HG03432 (cell line): ENCODE measurements around the gene RHEBL1.
"Not testable (repeated sequence)": the region's sequence is repeated elsewhere in the genome, so short reads cannot be mapped to it uniquely, and the experiment has no call there.

Source experiments
- ATAC-seq: cut with Tn5 transposase; IDR thresholded peaks from one replicate; pipeline ENCODE4 v1.9.1; 2021; ENCODE audit warnings: mild to moderate bottlenecking, moderate library complexity; ENCODE audit not compliant: unreplicated experiment

Gene RHEBL1

DNA sequence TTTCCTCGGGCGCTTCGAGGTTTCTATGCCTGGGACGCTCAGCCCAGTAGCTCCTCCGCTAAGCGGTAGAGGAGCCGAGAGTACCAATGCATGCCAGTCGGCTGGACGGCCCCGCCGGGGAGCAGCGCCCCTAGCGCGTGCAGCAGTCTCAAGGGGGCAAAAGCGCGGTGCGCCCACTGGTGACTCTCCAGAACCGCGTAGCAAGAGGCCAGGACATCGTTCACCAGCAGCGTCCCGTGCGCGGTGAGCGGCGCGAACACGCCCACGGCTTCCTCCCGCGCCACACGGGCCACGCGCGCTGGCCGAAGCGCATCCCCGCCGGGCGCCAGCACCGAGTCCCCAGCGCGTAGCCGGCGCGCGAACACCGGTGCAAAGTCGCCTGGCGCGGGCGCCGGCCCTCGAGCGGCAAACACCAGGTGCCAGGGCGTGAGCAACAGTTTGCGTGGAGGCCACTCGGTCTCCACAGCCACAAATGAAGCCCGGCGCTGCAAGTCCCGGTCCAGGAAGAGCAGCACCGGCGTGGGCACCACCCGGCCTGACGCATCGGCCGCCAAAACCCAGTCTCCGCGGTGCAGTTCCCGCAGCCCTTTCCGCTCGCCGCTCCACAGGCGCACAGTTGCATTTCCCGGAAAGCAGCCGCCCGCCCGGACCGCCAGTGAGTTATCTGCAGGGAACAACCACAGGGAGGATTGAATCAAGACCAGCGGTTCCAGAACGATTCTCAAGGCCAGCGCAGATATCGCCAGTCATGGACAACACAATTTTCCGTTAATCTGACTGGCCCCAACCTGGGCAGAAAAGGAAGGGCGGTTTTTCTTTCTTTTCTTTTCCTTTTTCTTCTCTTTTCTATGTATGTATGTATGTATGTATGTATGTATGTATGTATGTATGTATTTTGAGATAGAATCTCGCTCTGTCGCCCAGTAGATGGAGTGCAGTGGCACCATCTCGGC is 20.3 kb upstream of the RHEBL1 start:
- no peak for ATAC-seq

DNA sequence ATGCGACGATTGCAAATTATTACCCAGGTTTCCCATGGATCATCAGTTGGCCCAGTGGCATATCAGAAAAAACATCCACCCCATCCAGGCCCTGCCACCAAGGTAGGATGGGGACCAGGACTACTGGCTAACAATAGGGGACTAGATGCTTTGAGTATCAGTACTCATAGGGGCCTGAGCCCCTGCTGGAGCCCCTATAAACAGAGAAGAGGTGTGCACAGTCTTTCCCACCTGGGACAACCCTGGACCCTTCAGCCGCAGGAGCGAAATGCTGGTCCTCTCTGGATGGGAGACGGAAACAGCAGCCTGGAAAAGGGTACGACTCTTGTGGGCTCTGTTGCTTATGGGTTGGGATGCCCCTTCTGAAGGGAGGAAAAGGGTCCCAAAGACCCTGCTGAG is 19.2 kb upstream of the RHEBL1 start:
- ATAC-seq, result no peak

DNA sequence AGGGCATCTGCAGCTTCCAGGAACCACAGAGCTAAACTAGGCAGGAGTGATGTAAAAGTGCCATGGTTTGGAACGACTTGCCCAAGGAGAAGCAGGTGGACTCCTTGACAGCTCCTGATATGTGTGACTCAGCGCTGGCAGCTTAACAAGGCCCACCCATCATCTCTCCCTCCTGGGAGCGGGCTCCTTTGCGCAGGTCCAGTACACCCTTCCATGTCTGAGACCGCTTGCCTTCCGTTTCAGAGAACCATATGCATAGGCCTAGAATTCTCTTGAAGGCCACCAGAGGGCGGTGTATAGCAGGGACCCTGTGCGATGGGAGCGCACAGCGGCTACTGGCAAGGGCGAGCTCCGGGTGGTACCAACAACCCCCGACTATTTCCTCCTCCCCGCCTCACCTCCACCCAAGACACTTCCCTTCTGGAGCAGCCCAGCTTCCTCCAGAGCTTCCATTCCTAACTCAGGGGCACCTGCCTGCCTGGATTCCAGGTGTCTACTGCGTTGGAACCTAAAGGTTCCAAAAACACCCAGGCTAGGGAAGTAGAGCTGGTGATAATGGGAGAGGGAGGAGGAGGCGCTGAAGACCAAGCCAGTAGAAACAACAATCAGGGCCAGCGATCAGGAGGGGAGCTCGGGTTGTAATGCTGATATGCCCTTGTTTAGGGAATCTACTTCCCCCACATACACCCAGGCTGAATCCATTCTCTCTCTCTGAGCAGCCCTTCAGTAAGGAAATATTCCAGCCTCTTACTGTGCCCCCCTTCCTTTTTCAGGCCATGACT is 18.6 kb upstream of the RHEBL1 start:
- peak; percentile 83 for ATAC-seq

DNA sequence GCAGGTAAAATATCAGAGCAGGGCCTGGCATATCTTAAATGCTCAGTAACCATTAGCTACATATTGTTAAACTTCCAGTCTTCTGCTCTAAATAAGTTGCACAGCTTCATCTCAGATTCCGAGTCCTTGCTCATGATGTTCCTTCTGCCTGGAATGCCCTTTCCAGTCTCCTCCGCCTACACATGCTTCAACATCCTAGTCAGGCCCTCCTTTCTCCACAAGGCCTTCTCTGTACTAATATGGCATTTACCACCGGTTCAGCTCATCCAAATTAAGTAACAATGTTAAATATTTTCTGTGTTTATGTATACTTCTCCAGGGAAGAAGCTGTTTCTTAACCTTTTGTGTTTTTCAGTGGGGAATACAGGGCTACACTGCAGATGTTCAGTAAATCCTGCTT is 16.3 kb upstream of the RHEBL1 start:
- ATAC-seq, result no peak

DNA sequence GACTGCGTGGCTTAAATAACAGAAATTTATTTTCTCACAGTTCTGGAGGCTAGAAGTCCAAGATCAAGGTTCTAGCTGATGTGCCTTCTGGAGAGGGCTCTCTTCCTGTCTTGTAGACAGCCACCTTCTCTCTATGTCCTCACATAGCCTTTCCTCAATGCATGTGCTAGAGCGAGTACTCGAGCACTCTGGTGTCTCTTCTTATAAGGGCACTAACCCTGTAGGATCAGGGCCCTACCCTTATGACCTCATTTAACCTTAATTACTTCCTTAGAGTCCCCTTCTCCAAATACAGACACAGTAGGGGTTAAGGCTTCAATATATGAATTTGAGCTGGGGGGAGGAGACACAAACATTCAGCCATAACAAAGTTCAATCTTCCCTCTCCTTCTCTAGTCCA is 14.7 kb upstream of the RHEBL1 start:
- ATAC-seq, result no peak

DNA sequence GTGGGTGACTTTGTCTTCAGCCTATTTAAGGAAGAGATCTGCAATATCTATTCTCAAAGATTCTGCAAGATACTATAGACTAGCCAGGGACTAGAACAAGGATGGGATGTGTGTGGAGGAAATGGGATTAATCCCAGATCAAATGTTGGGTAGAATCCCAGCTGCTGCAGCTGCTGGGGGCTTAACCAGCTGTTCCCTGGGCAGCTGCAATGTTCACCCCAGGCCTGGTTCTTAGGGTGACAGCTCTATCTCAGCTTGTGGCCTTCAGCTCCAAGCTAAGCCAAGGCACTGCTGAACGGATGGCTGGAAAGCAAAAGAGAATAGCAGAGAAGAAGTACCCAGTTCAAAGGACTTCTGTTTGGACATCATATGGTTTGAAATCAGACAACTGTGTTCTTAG is 10.0 kb upstream of the RHEBL1 start:
- ATAC-seq, result no peak

DNA sequence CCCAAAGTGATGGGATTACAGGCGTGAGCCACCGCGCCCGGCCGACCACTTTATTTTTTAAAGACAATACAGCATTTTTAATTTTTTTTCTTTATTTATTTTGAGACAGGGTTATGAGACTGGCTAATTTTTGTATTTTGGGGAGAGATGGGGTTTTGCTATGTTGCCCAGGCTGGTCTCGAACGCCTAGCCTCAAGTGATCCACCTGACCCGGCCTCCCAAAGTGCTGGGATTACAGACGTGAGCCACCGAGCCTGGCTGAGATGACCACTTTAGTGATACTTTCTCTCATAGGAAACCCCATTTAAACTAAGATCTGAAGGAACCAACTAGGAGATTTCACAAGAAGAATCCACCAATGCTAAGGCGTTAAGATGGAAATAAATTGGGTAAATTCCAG is 1.2 kb upstream of the RHEBL1 start:
- no peak for ATAC-seq

DNA sequence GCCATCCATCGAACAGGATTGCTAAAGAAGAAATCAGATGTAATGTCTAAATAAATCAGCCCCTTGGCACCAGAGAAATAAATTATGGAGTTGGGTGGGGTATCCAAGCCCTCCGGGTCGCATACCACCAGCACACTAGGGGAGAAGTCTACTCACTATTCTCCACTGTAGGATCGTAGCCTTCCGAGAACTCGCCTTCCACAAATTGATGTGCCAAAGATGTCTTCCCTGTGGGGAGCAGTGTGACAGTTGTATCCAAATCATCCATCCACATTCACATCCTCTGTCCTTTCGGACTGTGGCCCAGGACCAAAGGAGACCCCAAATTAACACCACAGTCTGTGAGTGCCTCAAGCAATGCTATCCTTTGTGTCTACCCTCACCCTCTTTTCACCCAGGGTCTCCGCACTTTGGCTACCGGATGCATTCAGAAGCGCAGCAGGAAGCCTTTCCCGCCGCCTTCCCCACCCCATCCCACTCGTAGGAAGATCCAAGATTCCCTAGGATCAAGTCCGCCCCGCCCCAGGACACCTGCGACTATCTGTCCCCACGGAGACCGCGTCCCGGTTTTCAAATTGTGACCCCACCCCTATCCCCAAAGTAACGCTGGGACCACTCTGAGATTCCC is 786 bp downstream of the RHEBL1 start:
- no peak for ATAC-seq

DNA sequence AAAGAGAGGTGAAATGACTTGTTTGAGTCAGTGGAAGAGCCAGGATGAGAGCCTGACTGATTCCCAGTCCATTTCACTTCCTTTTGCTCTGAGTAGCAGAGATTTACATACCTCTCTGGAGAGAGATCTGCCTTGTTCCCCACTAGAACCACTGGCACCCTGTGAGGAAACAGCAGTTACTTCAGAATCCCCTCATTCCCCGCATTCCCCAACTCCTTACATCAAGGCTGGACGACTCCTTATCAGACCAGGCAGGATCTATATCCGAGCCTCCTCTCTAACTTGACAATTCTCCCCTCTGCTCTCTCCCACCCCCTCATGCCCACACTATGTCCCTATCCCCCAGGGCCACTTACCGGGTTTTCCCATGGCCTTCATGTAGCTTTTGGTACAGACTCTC is 3.7 kb downstream of the RHEBL1 start:
- no peak for ATAC-seq

DNA sequence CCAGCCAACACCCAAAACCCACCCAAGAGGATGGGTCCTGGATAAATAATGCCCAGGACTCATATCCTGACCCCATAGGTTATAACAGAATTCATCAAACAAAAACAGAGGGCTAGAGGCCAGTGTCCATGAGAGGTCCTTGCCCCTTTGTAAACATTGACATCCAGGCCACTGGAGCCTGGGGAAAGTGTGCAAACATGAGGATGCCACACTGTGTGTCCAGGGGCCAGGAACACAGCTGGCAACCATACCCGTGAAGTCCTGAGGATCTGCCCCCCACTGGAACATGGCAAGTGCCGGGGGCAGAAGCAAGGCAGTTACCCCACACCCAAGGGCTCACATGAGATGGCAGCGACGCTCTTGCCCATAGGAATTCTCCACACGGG is 5.0 kb downstream of the RHEBL1 start:
- ATAC-seq, result no peak

DNA sequence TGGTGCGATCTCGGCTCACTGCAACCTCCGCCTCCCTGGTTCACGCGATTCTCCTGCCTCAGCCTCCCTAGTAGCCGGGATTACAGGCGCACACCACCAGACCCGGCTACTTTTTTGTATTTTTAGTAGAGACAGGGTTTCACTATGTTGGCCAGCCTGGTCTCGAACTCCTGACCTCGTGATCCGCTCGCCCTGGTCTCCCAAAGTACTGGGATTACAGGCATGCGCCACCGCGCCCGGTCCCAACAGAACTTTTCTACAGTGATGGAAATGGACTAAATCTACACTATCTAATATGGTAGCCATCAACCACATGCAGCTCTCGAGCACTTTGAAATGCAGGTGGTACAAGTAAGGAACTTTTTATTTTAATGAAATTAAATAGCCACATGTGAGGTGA is 7.9 kb downstream of the RHEBL1 start:
- ATAC-seq, result not testable (repeated sequence)

DNA sequence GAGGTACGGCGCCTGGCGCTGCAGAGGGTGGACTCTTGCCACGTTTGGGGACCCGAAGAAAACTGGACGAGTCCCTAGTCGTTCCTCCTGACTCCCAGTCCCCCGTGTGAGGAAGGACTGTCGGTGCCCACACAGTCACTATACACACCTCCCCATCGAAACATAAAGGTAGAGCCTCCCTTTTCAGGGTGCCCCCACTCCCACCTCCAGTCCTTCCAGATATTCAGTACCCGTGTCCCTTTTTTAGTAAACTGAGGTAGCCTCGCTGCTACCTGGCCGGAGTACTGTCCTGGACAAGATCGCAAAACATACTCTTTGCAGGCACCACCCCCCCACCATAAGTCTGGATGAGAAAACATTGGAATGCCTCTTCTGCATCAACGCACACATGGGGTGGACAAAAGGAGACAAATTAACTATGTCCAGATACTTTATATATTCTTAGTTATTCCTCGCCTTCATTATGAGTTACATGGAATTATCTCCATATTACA is 8.6 kb downstream of the RHEBL1 start:
- ATAC-seq, result peak; percentile 1

DNA sequence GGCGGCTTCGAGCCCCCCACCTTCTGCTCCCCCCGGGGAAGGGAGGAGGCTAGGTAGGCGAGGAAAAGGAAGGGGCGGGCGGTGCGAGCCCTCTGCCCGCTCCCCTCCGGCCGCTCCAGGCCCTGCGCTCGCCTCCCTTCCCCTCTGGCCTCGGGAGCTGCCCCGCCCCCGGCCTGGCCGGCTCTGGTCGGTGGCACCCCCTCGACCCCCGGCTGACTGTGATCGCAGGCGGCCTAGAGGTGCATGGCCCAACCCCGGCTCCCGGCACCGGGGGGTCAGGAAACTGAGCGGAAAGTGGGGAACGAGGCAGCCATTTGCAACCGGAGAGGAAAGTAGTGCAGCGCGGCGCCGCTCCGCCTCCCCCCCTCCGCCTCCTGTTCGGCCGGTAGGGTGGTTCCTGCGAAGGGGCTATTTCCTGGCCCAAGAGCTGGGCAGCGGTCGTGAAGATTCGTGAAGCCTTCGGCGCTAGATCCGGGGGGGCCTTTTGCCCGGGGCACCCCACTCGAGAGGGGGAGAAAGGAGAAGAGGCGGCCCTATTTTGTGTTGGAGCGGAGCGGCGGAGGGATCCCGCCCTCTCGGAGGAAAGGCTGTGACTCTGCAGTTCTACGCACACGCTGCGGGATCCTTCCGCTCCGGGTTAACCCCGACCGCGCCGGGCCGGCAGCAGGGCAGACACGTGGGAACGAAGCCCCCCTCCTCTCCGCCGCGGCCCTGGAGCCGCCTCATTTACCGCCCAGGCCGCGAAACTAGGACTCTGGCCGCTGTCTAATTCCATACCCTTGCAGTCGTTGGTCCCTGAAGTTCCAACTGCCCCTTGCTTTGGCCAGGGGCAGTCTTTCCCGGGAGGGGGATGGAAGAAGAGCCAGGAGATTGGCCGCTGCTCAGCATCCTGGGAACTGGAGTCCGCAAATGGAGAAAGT is 9.3 kb downstream of the RHEBL1 start, which contains the start of gene KMT2D:
KMT2D (minus strand) TSS at position 558 of the 920 bp plus-strand sequence. CDS start 5,470 bp downstream, outside the sequence.
- peak; percentile 65 for ATAC-seq

DNA sequence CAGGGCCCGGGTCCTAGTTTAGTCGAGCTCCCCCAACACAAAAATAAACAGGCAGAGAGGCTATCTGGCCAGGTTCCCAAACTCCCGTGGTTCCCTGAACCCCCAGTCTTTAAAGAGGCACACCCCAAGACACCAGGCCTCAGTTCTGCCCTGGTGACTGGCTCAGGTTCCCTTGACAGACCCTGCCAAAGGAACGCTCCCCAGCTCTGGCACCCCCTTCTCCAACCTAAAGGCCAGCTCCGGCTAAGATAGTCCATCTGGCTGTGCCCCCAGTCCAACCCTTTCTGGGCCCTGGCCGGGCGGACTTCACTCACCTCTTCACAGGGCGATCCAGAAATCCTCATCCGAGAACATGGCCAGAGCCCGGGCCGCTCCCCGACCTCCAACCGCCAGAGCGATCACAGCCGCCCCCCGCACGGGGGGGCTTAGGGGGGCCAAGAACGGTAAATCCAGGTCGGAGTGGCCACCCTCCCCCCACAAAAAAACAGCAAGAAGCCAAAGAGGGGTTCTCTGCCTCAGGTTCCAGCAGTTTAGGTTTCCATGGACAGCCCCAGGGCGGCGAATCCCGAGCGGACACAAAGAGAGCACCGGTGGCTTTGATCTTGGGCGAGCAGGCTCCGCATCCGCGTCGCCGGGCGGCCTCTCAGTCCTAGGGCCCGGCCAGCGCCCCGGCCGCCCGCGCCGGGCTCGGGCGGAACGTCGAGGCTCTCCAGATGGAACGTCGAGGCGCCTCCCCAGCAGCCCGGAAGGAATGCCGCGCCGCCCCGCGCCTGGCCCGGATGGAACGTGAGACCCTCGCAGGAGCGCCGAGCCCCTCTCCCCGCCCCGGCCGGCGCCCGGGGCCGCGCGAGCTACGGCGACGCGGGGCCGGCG is 10.2 kb downstream of the RHEBL1 start:
- ATAC-seq, result peak; percentile 18

DNA sequence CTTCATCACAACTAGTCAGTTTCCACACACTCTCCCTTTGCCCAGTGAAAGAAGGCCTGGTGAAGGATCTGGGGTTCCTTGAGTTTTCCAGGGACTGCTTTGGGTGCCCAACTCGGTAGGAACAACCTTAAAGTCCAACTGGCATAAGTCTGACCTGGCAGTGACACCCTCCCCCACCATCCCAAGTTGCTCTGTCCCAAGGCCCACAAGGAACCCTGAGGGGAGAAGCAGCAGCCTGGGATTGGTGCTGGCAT is 10.8 kb downstream of the RHEBL1 start:
- ATAC-seq, result no peak

DNA sequence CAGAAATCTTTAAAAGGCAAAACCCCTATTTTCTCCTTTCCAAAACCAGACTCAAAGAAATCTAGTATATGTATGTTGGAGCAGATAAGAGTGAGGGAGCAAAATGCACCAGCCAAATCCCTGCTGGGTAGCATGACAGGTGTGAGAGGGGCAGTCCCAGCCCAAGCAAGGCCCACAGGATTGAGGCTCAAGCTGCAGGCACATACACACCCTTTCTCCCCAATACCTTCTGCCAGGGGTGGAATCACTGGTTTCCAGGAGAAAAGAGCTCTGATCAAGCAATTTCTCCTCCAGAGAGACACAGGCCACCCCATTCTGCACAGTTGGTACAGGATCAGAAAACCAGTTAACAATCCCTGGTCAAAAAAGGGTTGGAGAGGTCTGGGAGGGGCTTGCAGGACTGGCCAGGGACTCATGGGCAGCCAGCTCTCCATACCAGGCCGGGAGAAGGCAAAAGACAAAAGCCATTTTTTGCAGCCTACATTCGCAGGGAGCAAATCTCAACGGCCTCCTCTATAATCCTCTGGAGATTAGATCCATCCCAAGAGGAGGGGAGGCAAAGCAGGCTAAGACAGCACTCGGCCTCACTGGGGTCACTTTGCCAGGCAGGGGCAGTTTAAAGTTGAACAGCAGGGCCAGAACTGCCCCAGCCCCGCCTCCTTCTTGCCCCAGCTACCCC is 11.3 kb downstream of the RHEBL1 start:
- ATAC-seq, result no peak

DNA sequence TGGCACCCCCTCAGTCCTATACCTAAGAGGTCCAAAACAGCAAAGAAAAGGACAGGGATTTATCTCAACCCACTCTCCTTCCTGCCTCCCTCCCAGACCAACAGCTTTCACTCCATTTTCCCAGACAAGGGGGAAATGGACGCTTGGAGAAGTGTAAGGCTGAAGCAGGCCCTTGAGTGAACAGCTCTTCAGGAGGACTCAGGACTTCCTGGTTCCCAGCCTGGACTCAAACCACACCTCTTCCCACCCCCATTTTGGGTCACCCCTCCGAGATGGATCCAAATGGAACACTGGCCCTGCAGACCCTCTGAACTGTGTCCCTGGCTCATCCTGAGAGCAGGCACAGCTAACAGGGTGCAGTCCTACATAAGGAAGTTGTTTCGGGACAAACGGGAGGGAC is 11.9 kb downstream of the RHEBL1 start:
- ATAC-seq, result no peak

DNA sequence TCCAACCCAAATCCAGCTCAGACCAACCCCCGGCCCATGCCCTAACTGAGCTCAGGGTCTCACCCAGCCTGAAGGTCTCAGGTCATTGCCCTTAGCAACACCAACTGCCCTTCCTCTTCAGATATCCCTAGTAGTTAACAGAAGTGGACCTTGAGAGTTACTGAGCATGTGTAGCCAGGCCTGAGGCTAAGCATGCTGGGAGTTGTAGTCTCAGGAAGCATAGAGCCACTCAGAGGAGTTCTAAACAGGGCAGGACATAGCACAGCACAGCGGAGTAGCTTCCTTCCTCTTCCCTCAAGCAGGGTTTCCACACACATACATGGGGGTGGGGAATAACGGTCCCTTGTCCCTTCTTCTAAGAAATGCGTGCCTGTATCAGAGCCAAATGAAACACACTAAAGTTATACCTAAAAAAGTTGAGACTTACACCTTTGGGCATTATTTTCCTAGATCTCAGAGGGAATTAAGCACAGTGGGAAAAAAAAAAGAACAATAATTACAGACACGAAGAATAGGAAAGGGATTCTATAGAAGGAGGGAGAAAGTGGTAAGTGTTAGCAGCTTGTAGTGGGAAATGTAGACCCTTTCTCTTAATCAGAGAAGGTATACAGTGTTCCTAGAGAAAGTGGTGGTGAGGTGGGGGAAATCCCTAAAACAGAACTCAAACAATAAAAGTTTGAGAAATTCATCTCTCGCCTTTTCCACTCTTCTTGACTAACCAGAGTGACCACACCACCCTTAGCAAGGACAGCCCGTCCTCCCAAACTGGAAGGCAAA is 13.6 kb downstream of the RHEBL1 start:
- ATAC-seq, result peak; percentile 53
